Activated T-helper 1 cell treated with anti-CD3 and anti-CD28 coated beads, Interleukin-12 subunit alpha, Interleukin-12 subunit beta, Interleukin-2, Interleukin-4 antibody, amounts not matched to agents 30 ng/mL and 10 ng/mL and 1 ng/mL, durations not matched to agents 14 hours and 24 hours and 36 hours (primary cell): ENCODE results near the gene JARID2. TPM values are rescaled to one million over a fixed set of nuclear protein-coding genes. Genes with fewer than 3 reads are reported as not detected.

Experiments used
- DNase-seq: peaks from one replicate; pipeline ENCODE4 v3.0.0; 2021; ENCODE audit warnings: low spot score
- H3K27ac Mint-ChIP-seq: one replicate; pipeline ENCODE4 v1.8.0; 2021; ENCODE audit warnings: mild to moderate bottlenecking, mixed read lengths
- H3K27me3 Mint-ChIP-seq: one replicate; pipeline ENCODE4 v1.8.0; 2022; ENCODE audit warnings: mild to moderate bottlenecking, moderate library complexity, mixed read lengths; ENCODE audit not compliant: insufficient read depth
- H3K36me3 Mint-ChIP-seq: one replicate; pipeline ENCODE4 v1.8.0; 2021; ENCODE audit warnings: low read depth, mixed read lengths
- H3K4me1 Mint-ChIP-seq: one replicate; pipeline ENCODE4 v1.8.0; 2021; ENCODE audit warnings: low read depth, mixed read lengths
- H3K4me3 Mint-ChIP-seq: one replicate; pipeline ENCODE4 v1.8.0; 2021; ENCODE audit warnings: mild to moderate bottlenecking, moderate library complexity, mixed read lengths
- H3K9me3 Mint-ChIP-seq: one replicate; pipeline ENCODE4 v1.8.0; 2021; ENCODE audit warnings: mixed read lengths
- intact Hi-C: fragments of 100-400 bp; cut with micrococcal nuclease; formaldehyde crosslinking; loops from one replicate; pipeline ENCODE4 v1.15.1; 2024
- total RNA-seq: library from RNA; stranded (reverse); gene quantifications from 2 replicates; pipeline ENCODE4 v1.2.3, GENCODE V29; 2022

Gene JARID2
- total RNA-seq, 1 donor from 2014 or later, result 60.5 TPM

GRCh38 chr6:15341311-15342001, 95.6 kb downstream of the JARID2 start:
- Mint-ChIP-seq H3K4me1 (peaks cover 84% of the 10 kb centered on the region), H3K27ac (no peak overlapping the region), H3K36me3 (peaks cover 10% of the 10 kb centered on the region), H3K27me3 (no peaks in the 10 kb centered on the region), H3K9me3 (no peaks in the 10 kb centered on the region), H3K4me3 (peak overlapping the region; percentile 24)
- no peak for DNase-seq
- intact Hi-C loops, result loop anchor here (2.0 kb wide), 1 partner anchor 13 kb away; no protein-coding TSS in a partner anchor

- Mint-ChIP-seq H3K4me3 (peak overlapping the region; percentile 1), H3K9me3 (no peaks in the 10 kb centered on the region), H3K36me3 (peaks cover 8% of the 10 kb centered on the region), H3K27ac (peak overlapping the region; percentile 10), H3K4me1 (peaks cover 84% of the 10 kb centered on the region), H3K27me3 (no peaks in the 10 kb centered on the region)
- intact Hi-C loops, result no loop called here
- DNase-seq, result no peak
Observed at GRCh38 chr6:15342114-15342513, 96.2 kb downstream of the JARID2 start.

- DNase-seq, result no peak
- H3K27ac Mint-ChIP-seq, result peak overlapping the region; percentile 16
- H3K27me3 Mint-ChIP-seq, result no peaks in the 10 kb centered on the region
- H3K4me3 Mint-ChIP-seq, result no peak overlapping the region
- no peaks in the 10 kb centered on the region for H3K9me3 Mint-ChIP-seq
- H3K36me3 Mint-ChIP-seq, result peaks cover 8% of the 10 kb centered on the region
- H3K4me1 Mint-ChIP-seq, result peaks cover 77% of the 10 kb centered on the region
- intact Hi-C loops, result no loop called here
Observed at GRCh38 chr6:15343490-15344191, 97.8 kb downstream of the JARID2 start.

- no peak for DNase-seq
- no peak overlapping the region for H3K4me3 Mint-ChIP-seq
Observed at GRCh38 chr6:15344192-15344519, 98.3 kb downstream of the JARID2 start.

GRCh38 chr6:15344831-15345230, 99.0 kb downstream of the JARID2 start:
- no peaks in the 10 kb centered on the region for H3K27me3 Mint-ChIP-seq
- H3K4me3 Mint-ChIP-seq, result no peak overlapping the region
- H3K4me1 Mint-ChIP-seq, result peaks cover 79% of the 10 kb centered on the region
- no peaks in the 10 kb centered on the region for H3K9me3 Mint-ChIP-seq
- intact Hi-C loops, result no loop called here
- no peak for DNase-seq
- no peak overlapping the region for H3K27ac Mint-ChIP-seq
- H3K36me3 Mint-ChIP-seq, result peaks cover 15% of the 10 kb centered on the region

More at GRCh38 chr6:15344192-15344519, 98.3 kb downstream of the JARID2 start:
- peaks cover 78% of the 10 kb centered on the region for H3K4me1 Mint-ChIP-seq
- intact Hi-C loops, result no loop called here
- no peaks in the 10 kb centered on the region for H3K9me3 Mint-ChIP-seq
- no peak overlapping the region for H3K27ac Mint-ChIP-seq
- no peaks in the 10 kb centered on the region for H3K27me3 Mint-ChIP-seq
- H3K36me3 Mint-ChIP-seq, result peaks cover 8% of the 10 kb centered on the region

GRCh38 chr6:15346315-15346714, 100.4 kb downstream of the JARID2 start:
- intact Hi-C loops, result loop anchor here (2.0 kb wide), 1 partner anchor 16 kb away; no protein-coding TSS in a partner anchor
- H3K4me1 Mint-ChIP-seq, result peaks cover 76% of the 10 kb centered on the region

GRCh38 chr6:15348528-15348927, 102.7 kb downstream of the JARID2 start:
- peaks cover 82% of the 10 kb centered on the region for H3K4me1 Mint-ChIP-seq
- H3K4me3 Mint-ChIP-seq, result no peak overlapping the region
- no peak for DNase-seq
- intact Hi-C loops, result no loop called here
- no peaks in the 10 kb centered on the region for H3K27me3 Mint-ChIP-seq
- peaks cover 22% of the 10 kb centered on the region for H3K36me3 Mint-ChIP-seq
- H3K9me3 Mint-ChIP-seq, result no peaks in the 10 kb centered on the region
- no peak overlapping the region for H3K27ac Mint-ChIP-seq

More at GRCh38 chr6:15346315-15346714, 100.4 kb downstream of the JARID2 start:
- Mint-ChIP-seq H3K9me3 (no peaks in the 10 kb centered on the region), H3K27me3 (no peaks in the 10 kb centered on the region), H3K36me3 (peaks cover 17% of the 10 kb centered on the region), H3K4me3 (no peak overlapping the region), H3K27ac (no peak overlapping the region)
- no peak for DNase-seq

GRCh38 chr6:15349379-15349778, 103.5 kb downstream of the JARID2 start:
- no peak for DNase-seq
- intact Hi-C loops, result no loop called here
- Mint-ChIP-seq H3K4me3 (no peak overlapping the region), H3K36me3 (peaks cover 19% of the 10 kb centered on the region), H3K27me3 (no peaks in the 10 kb centered on the region), H3K4me1 (peaks cover 80% of the 10 kb centered on the region), H3K9me3 (no peaks in the 10 kb centered on the region), H3K27ac (no peak overlapping the region)

- H3K27ac Mint-ChIP-seq, result no peak overlapping the region
Observed at GRCh38 chr6:15350386-15351083, 104.7 kb downstream of the JARID2 start.

GRCh38 chr6:15351631-15352030, 105.8 kb downstream of the JARID2 start:
- Mint-ChIP-seq H3K9me3 (no peaks in the 10 kb centered on the region), H3K4me1 (peaks cover 68% of the 10 kb centered on the region), H3K4me3 (no peak overlapping the region), H3K27me3 (no peaks in the 10 kb centered on the region), H3K36me3 (peaks cover 20% of the 10 kb centered on the region), H3K27ac (no peak overlapping the region)
- no peak for DNase-seq
- intact Hi-C loops, result no loop called here

More at GRCh38 chr6:15350386-15351083, 104.7 kb downstream of the JARID2 start:
- DNase-seq, result no peak
- Mint-ChIP-seq H3K27me3 (no peaks in the 10 kb centered on the region), H3K36me3 (peaks cover 19% of the 10 kb centered on the region), H3K4me1 (peaks cover 72% of the 10 kb centered on the region), H3K4me3 (no peak overlapping the region), H3K9me3 (no peaks in the 10 kb centered on the region)
- intact Hi-C loops, result no loop called here

GRCh38 chr6:15352220-15352619, 106.4 kb downstream of the JARID2 start:
- intact Hi-C loops, result no loop called here
- H3K27ac Mint-ChIP-seq, result no peak overlapping the region
- H3K27me3 Mint-ChIP-seq, result no peaks in the 10 kb centered on the region
- H3K4me3 Mint-ChIP-seq, result no peak overlapping the region
- peaks cover 64% of the 10 kb centered on the region for H3K4me1 Mint-ChIP-seq
- DNase-seq, result no peak
- peaks cover 20% of the 10 kb centered on the region for H3K36me3 Mint-ChIP-seq
- H3K9me3 Mint-ChIP-seq, result no peaks in the 10 kb centered on the region

GRCh38 chr6:15352845-15353244, 107.0 kb downstream of the JARID2 start:
- no peak overlapping the region for H3K4me3 Mint-ChIP-seq
- no peak for DNase-seq
- H3K4me1 Mint-ChIP-seq, result peaks cover 68% of the 10 kb centered on the region
- no peaks in the 10 kb centered on the region for H3K9me3 Mint-ChIP-seq
- H3K27ac Mint-ChIP-seq, result no peak overlapping the region
- H3K27me3 Mint-ChIP-seq, result no peaks in the 10 kb centered on the region
- peaks cover 24% of the 10 kb centered on the region for H3K36me3 Mint-ChIP-seq
- intact Hi-C loops, result no loop called here

GRCh38 chr6:15355683-15356099, 109.8 kb downstream of the JARID2 start:
- H3K27ac Mint-ChIP-seq, result no peak overlapping the region

More at GRCh38 chr6:15355683-15356099, 109.8 kb downstream of the JARID2 start:
- H3K36me3 Mint-ChIP-seq, result peaks cover 18% of the 10 kb centered on the region
- DNase-seq, result no peak
- intact Hi-C loops, result loop anchor here (2.0 kb wide), 1 partner anchor 15 kb away; no protein-coding TSS in a partner anchor
- H3K9me3 Mint-ChIP-seq, result no peaks in the 10 kb centered on the region
- H3K4me3 Mint-ChIP-seq, result no peak overlapping the region
- peaks cover 63% of the 10 kb centered on the region for H3K4me1 Mint-ChIP-seq
- no peaks in the 10 kb centered on the region for H3K27me3 Mint-ChIP-seq
